ENCODE measurements around the gene PRPH. TPM values are rescaled to one million over a fixed set of nuclear protein-coding genes. Genes with fewer than 3 reads are reported as not detected.

PRPH gene
- polyA plus RNA-seq, 2 of the 4 experiments (the other 2 are of a cell fraction): 0.50 to 1.7 TPM

GRCh38 chr12:49259452-49259851 is 35.5 kb upstream of the PRPH start:
- DNase-seq (ENCODE audit: low read depth in 1 of 2, low spot score in 1 of 2) (no peak), FAIRE-seq (no peak), ATAC-seq (no peak)
- Histone ChIP-seq H3K4me2 (no peak overlapping the region), H3K27ac (no peak overlapping the region), H3K4me1 (0 out of 3 replicates have a peak, but pooled peaks cover 4% of the 10 kb centered on the region), H3K9me3 (no peaks in the 10 kb centered on the region), H3K4me3 (no peak overlapping the region)
- 95% methylated on average over 4 of the region's 4 CpGs for WGBS (ENCODE audit: missing lambda C conversion rate)
- POLR2A ChIA-PET: no interaction called here
- TF ChIP-seq, protein P1, sequence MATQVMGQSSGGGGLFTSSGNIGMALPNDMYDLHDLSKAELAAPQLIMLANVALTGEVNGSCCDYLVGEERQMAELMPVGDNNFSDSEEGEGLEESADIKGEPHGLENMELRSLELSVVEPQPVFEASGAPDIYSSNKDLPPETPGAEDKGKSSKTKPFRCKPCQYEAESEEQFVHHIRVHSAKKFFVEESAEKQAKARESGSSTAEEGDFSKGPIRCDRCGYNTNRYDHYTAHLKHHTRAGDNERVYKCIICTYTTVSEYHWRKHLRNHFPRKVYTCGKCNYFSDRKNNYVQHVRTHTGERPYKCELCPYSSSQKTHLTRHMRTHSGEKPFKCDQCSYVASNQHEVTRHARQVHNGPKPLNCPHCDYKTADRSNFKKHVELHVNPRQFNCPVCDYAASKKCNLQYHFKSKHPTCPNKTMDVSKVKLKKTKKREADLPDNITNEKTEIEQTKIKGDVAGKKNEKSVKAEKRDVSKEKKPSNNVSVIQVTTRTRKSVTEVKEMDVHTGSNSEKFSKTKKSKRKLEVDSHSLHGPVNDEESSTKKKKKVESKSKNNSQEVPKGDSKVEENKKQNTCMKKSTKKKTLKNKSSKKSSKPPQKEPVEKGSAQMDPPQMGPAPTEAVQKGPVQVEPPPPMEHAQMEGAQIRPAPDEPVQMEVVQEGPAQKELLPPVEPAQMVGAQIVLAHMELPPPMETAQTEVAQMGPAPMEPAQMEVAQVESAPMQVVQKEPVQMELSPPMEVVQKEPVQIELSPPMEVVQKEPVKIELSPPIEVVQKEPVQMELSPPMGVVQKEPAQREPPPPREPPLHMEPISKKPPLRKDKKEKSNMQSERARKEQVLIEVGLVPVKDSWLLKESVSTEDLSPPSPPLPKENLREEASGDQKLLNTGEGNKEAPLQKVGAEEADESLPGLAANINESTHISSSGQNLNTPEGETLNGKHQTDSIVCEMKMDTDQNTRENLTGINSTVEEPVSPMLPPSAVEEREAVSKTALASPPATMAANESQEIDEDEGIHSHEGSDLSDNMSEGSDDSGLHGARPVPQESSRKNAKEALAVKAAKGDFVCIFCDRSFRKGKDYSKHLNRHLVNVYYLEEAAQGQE (IDR thresholded peaks at IDR 0.05): no peak
- TF ChIP-seq KDM1A (IDR thresholded peaks at IDR 0.05; ENCODE audit: low read depth) (no peak), MAFK (IDR thresholded peaks at IDR 0.05; ENCODE audit: partially characterized antibody) (peak; percentile 21), NFE2L2 (conservative IDR thresholded peaks at IDR 0.05; ENCODE audit: low read length) (no peak), GATA3 (IDR thresholded peaks at IDR 0.05; ENCODE audit: borderline replicate concordance) (no peak), CHD2 (IDR thresholded peaks at IDR 0.05; ENCODE audit: low read length, partially characterized antibody) (no peak), EP300 (IDR thresholded peaks at IDR 0.05) (no peak)
- TF ChIP-seq, protein P2, sequence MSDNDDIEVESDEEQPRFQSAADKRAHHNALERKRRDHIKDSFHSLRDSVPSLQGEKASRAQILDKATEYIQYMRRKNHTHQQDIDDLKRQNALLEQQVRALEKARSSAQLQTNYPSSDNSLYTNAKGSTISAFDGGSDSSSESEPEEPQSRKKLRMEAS (IDR thresholded peaks at IDR 0.05): no peak
- CTCF ChIA-PET: interaction anchor here (0.8 to 15.0 kb wide), 2 partner anchors 24 to 32 kb away, joined by 3 to 164 read pairs; partner anchors contain the start of gene PRPH

GRCh38 chr12:49260166-49260565 is 34.8 kb upstream of the PRPH start:
- H3K9me3 ChIP-seq: no peaks in the 10 kb centered on the region
- FAIRE-seq: no peak
- no peak for TF ChIP-seq ESRRA (IDR thresholded peaks at IDR 0.05; ENCODE audit: borderline replicate concordance, low read length)
- TF ChIP-seq CHD2 (IDR thresholded peaks at IDR 0.05; ENCODE audit: low read length, partially characterized antibody): no peak
- no peak for TF ChIP-seq SREBF2 (IDR thresholded peaks at IDR 0.05)
- TF ChIP-seq FOSL2 (IDR thresholded peaks at IDR 0.05): no peak
- no peak for TF ChIP-seq FOSL2 (CRISPR knock-in tag; IDR thresholded peaks at IDR 0.05)
- TF ChIP-seq NPAS2 (CRISPR knock-in tag; IDR thresholded peaks at IDR 0.05; ENCODE audit: borderline replicate concordance): no peak
- TF ChIP-seq ELK1 (IDR thresholded peaks at IDR 0.05; ENCODE audit: low read depth, low read length): no peak
- no peak for TF ChIP-seq JUN (IDR thresholded peaks at IDR 0.05)
- TF ChIP-seq, protein P3, sequence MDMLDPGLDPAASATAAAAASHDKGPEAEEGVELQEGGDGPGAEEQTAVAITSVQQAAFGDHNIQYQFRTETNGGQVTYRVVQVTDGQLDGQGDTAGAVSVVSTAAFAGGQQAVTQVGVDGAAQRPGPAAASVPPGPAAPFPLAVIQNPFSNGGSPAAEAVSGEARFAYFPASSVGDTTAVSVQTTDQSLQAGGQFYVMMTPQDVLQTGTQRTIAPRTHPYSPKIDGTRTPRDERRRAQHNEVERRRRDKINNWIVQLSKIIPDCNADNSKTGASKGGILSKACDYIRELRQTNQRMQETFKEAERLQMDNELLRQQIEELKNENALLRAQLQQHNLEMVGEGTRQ (IDR thresholded peaks at IDR 0.05): no peak
- TF ChIP-seq HDAC2 (IDR thresholded peaks at IDR 0.05): no peak
- TF ChIP-seq CEBPB (IDR thresholded peaks at IDR 0.05): no peak
- H3K4me1 ChIP-seq: 0 out of 3 replicates have a peak, but pooled peaks cover 4% of the 10 kb centered on the region
- ATAC-seq: no peak
- no peak overlapping the region for H3K4me3 ChIP-seq
- CTCF ChIA-PET: interaction anchor here (0.8 to 15.0 kb wide), 4 partner anchors 9 to 31 kb away, joined by 3 to 164 read pairs (median 4); partner anchors contain the start of gene PRPH
- DNase-seq (ENCODE audit: low read depth in 1 of 2, low spot score in 1 of 2): no peak
- WGBS (ENCODE audit: missing lambda C conversion rate): 45% methylated on average over 3 of the region's 3 CpGs
- H3K4me2 ChIP-seq: no peak overlapping the region
- peak overlapping the region in 1 of 2 experiments; percentile 23; a peak in 1 of 6 replicates for H3K27ac ChIP-seq
- POLR2A ChIA-PET: no interaction called here

Measured in A549 (cell line).